ENCODE measurements around the gene FAM118B. TPM values are rescaled to one million over a fixed set of nuclear protein-coding genes. Genes with fewer than 3 reads are reported as not detected.

The FAM118B gene
- total and polyA plus RNA-seq, 2 of the 8 experiments (the other 6 are each of a cell fraction or from before 2014, with no cell fraction given): 25.3 to 48.3 TPM

DNA sequence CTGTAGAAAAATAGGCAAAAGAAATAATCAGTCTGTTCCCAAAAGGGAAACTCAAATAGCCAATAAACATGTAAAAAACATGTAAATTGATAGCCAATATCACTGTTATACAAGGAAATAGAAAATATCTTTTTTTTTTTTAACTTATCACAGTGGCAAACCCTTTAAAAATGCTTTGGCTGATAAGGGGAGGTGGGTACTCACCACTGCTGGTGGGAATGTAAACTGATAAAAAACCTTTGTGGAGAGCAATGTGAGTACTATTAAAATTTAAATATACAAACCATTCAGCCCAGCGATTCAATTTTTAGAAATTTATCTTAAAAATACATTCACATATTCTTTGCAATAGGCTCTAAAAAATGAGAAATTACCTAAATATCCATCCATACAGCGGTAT lies 3.7 kb upstream of the FAM118B start:
- peaks cover 7% of the 10 kb centered on the region; the same call in 1 of the 2 replicates for H3K23me2 ChIP-seq (ENCODE audit: low read depth, low read length)
- ChIA-PET CTCF (ENCODE audit: partially characterized antibody) (no interaction called here), POLR2A (ENCODE audit: partially characterized antibody) (interaction anchor here (0.7 to 1.2 kb wide), 2 partner anchors 150 to 289 kb away, joined by 3 read pairs; no protein-coding TSS in a partner anchor)
- no peak overlapping the region for H3K56ac ChIP-seq (replicated peaks; ENCODE audit: insufficient read length, low read depth, low read length)
- H2BK20ac ChIP-seq (ENCODE audit: low read length): no peak overlapping the region
- H4K5ac ChIP-seq (ENCODE audit: insufficient read length, low read depth, low read length): no peak overlapping the region
- no peak overlapping the region for H3K18ac ChIP-seq (ENCODE audit: extremely low read depth, low read length)
- peaks cover 10% of the 10 kb centered on the region for H3K79me1 ChIP-seq (ENCODE audit: low read depth, low read length)
- H3K14ac ChIP-seq (ENCODE audit: insufficient read length): no peak overlapping the region
- WGBS, 2 experiments (ENCODE audit: extremely low coverage in 1 of 2, insufficient coverage in 1 of 2, insufficient read length in 1 of 2, insufficient replicate concordance in 2 of 2, low coverage in 1 of 2, low lambda C conversion rate in 2 of 2, missing lambda C conversion rate in 1 of 2): 92% methylated on average over 2 of the region's 2 CpGs; no CpG with 5 or more reads in 1 of the 2 experiments
- H2AK5ac ChIP-seq (ENCODE audit: low read depth, low read length): no peak overlapping the region
- no peak overlapping the region for H3K4me3 ChIP-seq (ENCODE audit: extremely low read depth in 1 of 4, insufficient read depth in 2 of 4, low read depth in 3 of 4, low read length in 4 of 4)
- no peaks in the 10 kb centered on the region for H3K27me3 ChIP-seq (replicated peaks in 1 of 4; ENCODE audit: control insufficient read depth in 3 of 4, extremely low read depth in 1 of 4, insufficient read depth in 3 of 4, low read length in 3 of 4)
- H4K20me1 ChIP-seq (replicated peaks in 1 of 2; ENCODE audit: control insufficient read depth in 1 of 2, insufficient read depth in 2 of 2, low read length in 2 of 2): peaks cover 0 to 2% of the 10 kb centered on the region in 2 experiments
- FAIRE-seq (no peak), DNase-seq (ENCODE audit: low read depth in 1 of 2, low spot score in 2 of 2) (no peak)
- H3K9me3 ChIP-seq (ENCODE audit: insufficient read depth in 2 of 2, low read depth in 1 of 2, low read length in 1 of 2): no peaks in the 10 kb centered on the region
- no peak overlapping the region for H2BK15ac ChIP-seq (ENCODE audit: low read length)
- peaks cover 19 to 62% (median 44%) of the 10 kb centered on the region in 4 experiments for H3K36me3 ChIP-seq (ENCODE audit: control insufficient read depth in 2 of 4, insufficient read depth in 4 of 4, low read length in 3 of 4)
- H3K27ac ChIP-seq (ENCODE audit: low read depth, low read length): no peak overlapping the region
- no peak overlapping the region for H3K23ac ChIP-seq (ENCODE audit: insufficient read length)
- H2AFZ ChIP-seq (ENCODE audit: low read length): no peak overlapping the region
- H3K79me2 ChIP-seq (ENCODE audit: control insufficient read depth in 1 of 2, insufficient read depth in 2 of 2, low read length in 2 of 2): peaks cover 0 to 30% of the 10 kb centered on the region in 2 experiments; a peak in 3 of 4 replicates
- H3K9ac ChIP-seq (replicated peaks in 1 of 4; ENCODE audit: extremely low read depth in 1 of 4, low read depth in 3 of 4, low read length in 3 of 4): no peak overlapping the region
- H2BK120ac ChIP-seq (replicated peaks; ENCODE audit: low read depth, low read length): no peak overlapping the region
- H4K8ac ChIP-seq (ENCODE audit: extremely low read depth, insufficient read depth, low read length): no peak overlapping the region
- H4K91ac ChIP-seq (replicated peaks; ENCODE audit: insufficient read length, low read length): no peak overlapping the region
- no peak overlapping the region for H2BK5ac ChIP-seq (ENCODE audit: low read depth, low read length)
- H2BK12ac ChIP-seq (ENCODE audit: low read depth, low read length): no peak overlapping the region
- H3K4ac ChIP-seq (replicated peaks; ENCODE audit: insufficient read length, low read depth, low read length): no peak overlapping the region
- no peak overlapping the region for H3K4me2 ChIP-seq (ENCODE audit: insufficient read depth in 1 of 2, low read depth in 2 of 2, low read length in 2 of 2)
- peaks cover 0 to 10% (median 3%) of the 10 kb centered on the region in 4 experiments; a peak in 2 of 7 replicates for H3K4me1 ChIP-seq (replicated peaks in 1 of 4; ENCODE audit: control insufficient read depth in 3 of 4, insufficient read depth in 4 of 4, low read length in 3 of 4)
- TF ChIP-seq KDM5A (IDR thresholded peaks at IDR 0.05; ENCODE audit: low read length) (no peak), SIN3A (conservative IDR thresholded peaks at IDR 0.05 in 1 of 2, IDR thresholded peaks at IDR 0.05 in 1 of 2; ENCODE audit: low read depth in 1 of 2, low read length in 2 of 2) (no peak), ZNF274 (IDR thresholded peaks at IDR 0.05; ENCODE audit: borderline replicate concordance, extremely low read depth, low read length) (no peak), KDM1A (IDR thresholded peaks at IDR 0.05; ENCODE audit: borderline replicate concordance, low read length) (no peak), NRF1 (IDR thresholded peaks at IDR 0.05; ENCODE audit: low read depth, low read length) (no peak), BRCA1 (IDR thresholded peaks at IDR 0.05; ENCODE audit: low read depth, low read length) (no peak), EZH2 (IDR thresholded peaks at IDR 0.05; ENCODE audit: low read depth, low read length, severe bottlenecking) (no peak), TAF7 (optimal IDR thresholded peaks at IDR 0.05; ENCODE audit: borderline replicate concordance, low read depth, low read length) (no peak), TEAD4 (IDR thresholded peaks at IDR 0.05; ENCODE audit: low read depth, low read length) (no peak), RBBP5 (IDR thresholded peaks at IDR 0.05; ENCODE audit: borderline replicate concordance, low read depth, low read length) (no peak), POLR2A (IDR thresholded peaks at IDR 0.05; ENCODE audit: control extremely low read depth in 1 of 2, low read depth in 2 of 2, low read length in 2 of 2) (no peak), SIX5 (IDR thresholded peaks at IDR 0.05; ENCODE audit: low read depth, low read length) (no peak), TBP (IDR thresholded peaks at IDR 0.05; ENCODE audit: low read depth, low read length) (no peak)
- TF ChIP-seq, protein P1, sequence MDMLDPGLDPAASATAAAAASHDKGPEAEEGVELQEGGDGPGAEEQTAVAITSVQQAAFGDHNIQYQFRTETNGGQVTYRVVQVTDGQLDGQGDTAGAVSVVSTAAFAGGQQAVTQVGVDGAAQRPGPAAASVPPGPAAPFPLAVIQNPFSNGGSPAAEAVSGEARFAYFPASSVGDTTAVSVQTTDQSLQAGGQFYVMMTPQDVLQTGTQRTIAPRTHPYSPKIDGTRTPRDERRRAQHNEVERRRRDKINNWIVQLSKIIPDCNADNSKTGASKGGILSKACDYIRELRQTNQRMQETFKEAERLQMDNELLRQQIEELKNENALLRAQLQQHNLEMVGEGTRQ (IDR thresholded peaks at IDR 0.05; ENCODE audit: low read length): no peak
